ENCODE results near the gene EBF3.
"Not testable (repeated sequence)": the region's sequence is repeated elsewhere in the genome, so short reads cannot be mapped to it uniquely, and the experiment has no call there.

Gene EBF3

DNA sequence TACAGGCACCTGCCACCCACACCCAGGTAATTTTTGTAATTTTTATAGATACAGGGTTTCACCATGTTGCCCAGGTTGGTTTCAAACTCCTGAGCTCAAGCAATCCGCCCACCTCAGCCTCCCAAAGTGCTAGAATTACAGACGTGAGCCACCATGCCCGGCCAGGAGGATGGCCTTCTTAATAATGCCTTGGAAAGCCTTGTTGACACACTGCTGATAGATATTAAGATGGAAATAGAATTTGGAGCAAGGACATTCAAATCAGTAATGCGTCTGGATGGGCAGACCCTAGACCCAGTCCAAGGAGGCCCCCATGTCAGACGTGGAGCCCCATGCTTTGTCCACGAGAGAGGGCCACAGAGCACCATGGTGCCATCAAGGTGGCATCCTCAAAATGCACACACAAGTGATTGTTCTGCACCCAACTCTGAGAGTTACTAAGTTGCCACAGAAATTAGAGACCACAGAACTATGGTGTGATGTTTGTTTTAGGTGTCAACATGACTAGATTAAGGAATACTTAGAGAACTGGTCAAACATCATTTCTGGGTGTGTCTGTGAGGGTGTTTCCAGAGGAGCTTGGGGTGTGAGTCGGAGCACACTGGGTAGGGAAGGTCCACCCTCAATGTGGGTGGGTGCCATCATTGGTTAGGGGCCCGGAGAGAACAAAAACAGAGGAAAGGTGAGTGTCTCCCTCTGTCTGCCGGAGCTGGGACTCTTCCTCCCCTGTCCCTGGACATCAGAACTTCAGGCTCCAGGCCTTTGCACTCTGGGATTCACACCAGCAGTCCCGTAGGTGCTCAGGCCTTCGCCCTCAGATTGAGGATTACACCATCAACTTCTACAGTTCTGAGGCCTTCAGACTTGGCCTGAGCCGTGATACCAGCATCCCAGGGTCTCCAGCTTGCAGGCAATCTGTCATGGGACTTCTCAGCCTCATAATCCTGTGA lies 34.5 kb downstream of the EBF3 start:
- DNase-seq (ENCODE audit: low read depth): no peak

GRCh38 chr10:129927351-129928120 lies 36.5 kb downstream of the EBF3 start:
- DNase-seq (ENCODE audit: low read depth): no peak

GRCh38 chr10:129926066-129927055 lies 37.7 kb downstream of the EBF3 start:
- no peak for DNase-seq (ENCODE audit: low read depth)

DNA sequence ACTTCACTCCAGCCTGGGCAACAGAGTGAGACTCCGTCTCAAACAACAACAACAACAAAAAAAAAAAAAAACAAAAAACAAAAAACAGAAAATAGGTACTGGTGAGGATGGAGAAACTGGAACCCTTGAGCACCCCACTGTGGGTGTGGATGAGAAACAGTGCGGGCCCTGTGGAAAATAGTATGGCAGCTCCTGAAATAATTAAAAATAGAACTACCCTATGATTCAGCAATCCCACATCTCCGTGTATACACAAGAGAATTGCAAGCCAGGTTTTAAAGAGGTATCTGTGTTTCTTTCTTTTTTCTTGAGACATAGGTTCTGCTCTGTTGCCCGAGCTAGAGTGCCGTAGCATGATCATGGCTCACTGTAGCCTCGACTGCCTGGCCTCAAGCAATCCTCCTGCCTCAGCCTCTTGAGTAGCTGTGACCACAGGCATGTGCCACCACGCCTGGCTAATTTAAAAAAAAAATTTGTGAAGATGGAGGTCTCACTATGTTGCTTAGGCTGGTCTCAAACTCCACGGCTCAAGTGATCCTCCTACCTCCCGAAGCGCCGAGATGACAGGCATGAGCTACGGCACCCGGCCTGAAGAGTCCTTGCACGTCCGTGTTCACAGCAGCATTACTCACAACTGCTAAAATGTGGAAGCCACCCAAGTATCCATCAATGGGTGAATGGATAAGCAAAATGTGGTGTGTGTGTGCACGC lies 39.5 kb downstream of the EBF3 start:
- DNase-seq (ENCODE audit: low read depth): no peak

GRCh38 chr10:129922598-129923123 lies 41.4 kb downstream of the EBF3 start:
- DNase-seq (ENCODE audit: low read depth): no peak

- DNase-seq (ENCODE audit: low read depth): no peak
These were observed 42.1 kb downstream of the EBF3 start for GRCh38 chr10:129921801-129922597.

DNA sequence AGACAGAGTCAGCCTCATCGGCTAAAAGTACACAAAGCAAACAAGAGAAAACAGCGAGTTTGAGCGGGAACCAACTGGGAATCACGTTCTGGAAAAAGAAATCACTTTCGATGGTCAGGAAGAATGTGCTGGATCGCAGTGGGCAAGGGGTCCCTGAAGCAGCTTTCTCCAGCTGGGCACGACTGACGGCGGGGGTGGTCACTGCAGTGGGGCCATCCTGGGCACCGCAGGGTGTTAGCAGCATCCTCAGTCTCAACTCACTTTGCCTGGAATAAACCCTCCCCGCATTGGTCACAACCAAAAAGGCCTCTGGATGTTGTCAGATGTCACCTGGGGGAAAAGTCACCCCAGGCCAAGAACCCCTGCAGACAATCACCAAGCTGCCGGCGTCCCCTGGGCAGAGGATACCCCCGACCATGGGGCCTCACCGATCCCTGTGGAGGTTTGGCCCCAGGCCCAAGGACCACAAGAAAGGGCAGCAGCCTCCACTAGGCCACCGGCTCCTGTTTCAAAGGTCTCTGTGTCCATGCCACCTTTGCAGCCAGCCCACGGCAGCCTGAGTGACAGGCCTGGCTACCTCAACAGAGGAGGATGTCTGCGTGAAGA lies 42.9 kb downstream of the EBF3 start:
- DNase-seq (ENCODE audit: low read depth): no peak

DNA sequence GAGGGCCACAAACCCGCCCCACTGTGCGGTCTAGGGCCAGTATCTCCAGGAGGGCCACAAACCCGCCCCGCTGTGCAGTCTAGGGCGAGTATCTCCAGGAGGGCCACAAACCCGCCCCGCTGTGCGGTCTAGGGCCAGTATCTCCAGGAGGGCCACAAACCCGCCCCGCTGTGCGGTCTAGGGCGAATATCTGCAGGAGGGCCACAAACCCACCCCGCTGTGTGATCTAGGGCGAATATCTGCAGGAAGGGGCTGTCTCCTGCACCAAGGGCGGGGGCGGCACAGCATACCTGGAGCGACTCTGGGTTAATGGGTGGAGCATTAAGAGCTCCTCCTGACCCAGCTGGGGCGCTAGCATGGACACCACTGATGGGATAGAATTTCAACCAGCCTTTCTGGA lies 43.9 kb downstream of the EBF3 start:
- DNase-seq (ENCODE audit: low read depth): not testable (repeated sequence)

- DNase-seq (ENCODE audit: low read depth): no peak
These were observed 44.7 kb downstream of the EBF3 start for GRCh38 chr10:129919358-129919757.

DNA sequence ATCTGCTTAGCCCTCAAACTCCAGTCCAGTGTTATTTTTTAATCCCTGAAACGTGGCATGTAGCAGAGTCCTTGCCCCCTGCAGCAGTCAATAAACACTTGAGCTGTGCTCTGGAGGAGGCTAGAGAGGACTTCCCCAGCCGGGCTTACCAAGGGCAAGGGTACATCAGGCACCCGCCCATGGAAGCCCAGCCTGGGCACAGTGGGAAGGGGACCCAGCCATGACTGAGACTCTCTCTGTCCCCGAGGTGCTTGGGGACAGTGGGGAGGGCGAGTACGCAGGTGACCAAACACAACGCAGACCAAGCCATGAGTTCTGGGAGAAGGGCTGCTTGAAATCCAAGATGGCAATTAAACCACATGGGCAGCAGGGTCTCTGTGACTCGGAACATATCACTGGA lies 45.2 kb downstream of the EBF3 start:
- DNase-seq (ENCODE audit: low read depth): no peak

GRCh38 chr10:129918401-129918800 lies 45.7 kb downstream of the EBF3 start:
- DNase-seq (ENCODE audit: low read depth): no peak

DNA sequence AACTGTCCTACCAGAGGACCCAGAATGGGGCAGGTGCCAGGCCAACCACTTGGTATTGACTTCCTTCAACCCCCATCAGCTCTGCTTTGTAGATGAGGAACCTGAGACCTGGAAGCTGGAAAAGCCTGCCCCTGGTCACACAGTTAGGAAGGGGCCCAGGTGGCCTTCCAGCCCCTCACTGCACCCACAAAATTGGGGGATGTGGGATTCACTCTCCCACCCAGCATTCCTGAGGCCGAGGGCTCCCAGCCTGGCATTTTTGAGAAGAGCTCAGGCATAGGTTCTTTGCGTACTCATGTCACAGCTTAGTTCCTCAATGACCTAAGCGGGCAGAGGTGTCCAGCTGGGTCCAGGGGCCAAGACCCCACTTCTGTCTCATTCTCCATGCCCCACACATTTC lies 46.1 kb downstream of the EBF3 start:
- DNase-seq (ENCODE audit: low read depth): no peak

DNA sequence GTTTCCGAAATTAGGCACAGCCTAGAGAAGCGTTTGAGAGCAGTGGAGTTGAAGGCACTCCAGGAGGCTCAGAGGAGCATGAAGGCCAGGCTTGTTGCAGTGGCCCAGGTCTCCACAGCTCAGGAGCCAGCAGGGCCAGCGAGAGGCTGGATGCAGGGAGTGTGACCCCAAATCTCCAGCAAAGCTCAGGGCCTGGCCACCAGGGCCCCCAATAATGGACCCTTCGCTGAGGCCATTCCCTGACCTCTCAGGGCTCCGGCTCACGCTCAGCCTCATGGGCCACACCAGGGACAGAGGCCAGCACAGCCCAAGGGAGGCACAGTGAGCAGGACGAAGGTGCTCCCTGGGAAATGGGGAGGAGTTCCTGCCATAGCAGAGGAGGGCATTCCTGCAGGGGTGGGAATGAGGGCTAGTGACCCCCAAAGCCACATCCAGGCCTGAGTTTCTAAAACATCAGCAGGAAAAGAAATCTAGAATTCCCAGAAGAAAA lies 47.5 kb downstream of the EBF3 start:
- DNase-seq (ENCODE audit: low read depth): no peak

DNA sequence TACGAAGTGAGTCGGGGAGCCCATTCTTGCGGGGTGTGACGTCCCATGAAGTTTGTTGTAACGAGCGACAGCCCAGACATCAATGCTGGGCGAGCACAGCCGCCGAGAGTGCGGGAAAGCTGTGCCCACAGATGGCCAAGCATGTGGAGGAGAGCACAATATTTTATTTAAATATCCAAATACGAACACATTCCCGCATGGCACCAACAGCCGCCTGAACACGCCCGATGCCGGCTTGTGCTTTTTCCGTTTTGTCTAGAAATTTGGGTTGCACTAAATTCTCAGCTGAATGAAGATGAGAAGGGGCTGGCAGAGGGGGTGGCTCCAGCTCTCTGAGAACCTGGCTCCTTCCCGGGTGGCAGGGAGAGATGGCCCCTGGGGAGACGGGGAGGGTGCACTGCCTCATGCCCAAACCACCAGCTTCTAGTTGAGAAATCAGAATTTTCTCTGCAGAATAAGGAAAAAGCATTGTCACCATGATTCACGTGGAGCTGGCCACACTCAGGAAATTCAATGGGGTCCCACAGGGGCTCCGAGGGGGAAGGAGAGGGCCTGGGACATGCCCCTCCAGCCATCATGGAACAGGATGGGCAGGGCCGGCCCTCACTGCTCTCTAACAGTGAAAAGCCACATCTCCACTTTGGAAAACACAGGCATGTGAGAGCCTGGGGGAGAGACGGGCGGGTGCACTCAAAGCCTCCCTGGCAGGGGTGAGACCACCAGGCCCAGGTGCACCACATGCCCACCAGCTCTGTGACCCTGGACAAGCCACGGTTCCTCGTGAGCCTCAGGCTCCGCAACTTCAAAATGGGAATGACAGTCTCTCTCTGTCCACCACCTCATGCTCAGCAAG lies 48.3 kb downstream of the EBF3 start:
- no peak for DNase-seq (ENCODE audit: low read depth)

- DNase-seq (ENCODE audit: low read depth): no peak
These were observed 49.1 kb downstream of the EBF3 start for GRCh38 chr10:129914960-129915359.

- no peak for DNase-seq (ENCODE audit: low read depth)
These were observed 49.8 kb downstream of the EBF3 start for GRCh38 chr10:129914153-129914855.

- DNase-seq (ENCODE audit: low read depth): no peak
These were observed 50.9 kb downstream of the EBF3 start for GRCh38 chr10:129912986-129913695.
